Activated naive CD4-positive, alpha-beta T cell treated with anti-CD3 and anti-CD28 coated beads, Interleukin-2, amount 50 U/mL, for 72 hours (primary cell): ENCODE results near the gene DPY19L2. TPM values are rescaled to one million over a fixed set of nuclear protein-coding genes. Genes with fewer than 3 reads are reported as not detected.
A peak's percentile ranks its signal among the peaks of the same experiment; 100 is the strongest.
"Not testable (repeated sequence)": the region's sequence is repeated elsewhere in the genome, so short reads cannot be mapped to it uniquely, and the experiment has no call there.

ENCODE experiments used
- ATAC-seq, 2 donors: fragments of 150-1000 bp; cut with Tn5 transposase; 2 replicates each; pipeline ENCODE4 v1.10.0; 2021; ENCODE audit warnings: mild to moderate bottlenecking in 2 of 2, moderate library complexity in 2 of 2
- DNase-seq, 2 donors: peaks; one replicate each; pipeline ENCODE4 v3.0.0; 2021 to 2022; ENCODE audit warnings: low spot score in 2 of 2
- H3K27ac Mint-ChIP-seq, 2 donors: one replicate each; pipeline ENCODE4 v1.8.0; 2022; ENCODE audit warnings: mild to moderate bottlenecking in 2 of 2, mixed read lengths in 2 of 2
- H3K36me3 Mint-ChIP-seq, 2 donors: one replicate each; pipeline ENCODE4 v1.8.0; 2022; ENCODE audit warnings: mixed read lengths in 2 of 2
- H3K9me3 Mint-ChIP-seq, 2 donors: one replicate each; pipeline ENCODE4 v1.8.0; 2022; ENCODE audit warnings: mixed read lengths in 2 of 2
- total RNA-seq, 2 donors: library from RNA; stranded (reverse); gene quantifications; one replicate each; pipeline ENCODE4 v1.2.3, GENCODE V29; 2022

The DPY19L2 gene
- total RNA-seq, 2 donors from 2014 or later = 3.8 TPM; not detected in 1

GRCh38 chr12:63594828-63595227 lies 73.5 kb downstream of the DPY19L2 start:
- DNase-seq, H3K36me3 Mint-ChIP-seq, ATAC-seq, H3K27ac Mint-ChIP-seq, H3K9me3 Mint-ChIP-seq: not testable (repeated sequence)

- not testable (repeated sequence) for ATAC-seq, H3K36me3 Mint-ChIP-seq, DNase-seq, H3K9me3 Mint-ChIP-seq, H3K27ac Mint-ChIP-seq
Observed at GRCh38 chr12:63584426-63584825, 83.9 kb downstream of the DPY19L2 start.

GRCh38 chr12:63583289-63583688 lies 85.0 kb downstream of the DPY19L2 start:
- H3K27ac Mint-ChIP-seq, H3K9me3 Mint-ChIP-seq, DNase-seq, H3K36me3 Mint-ChIP-seq, ATAC-seq: not testable (repeated sequence)

- H3K9me3 Mint-ChIP-seq, DNase-seq, H3K36me3 Mint-ChIP-seq, ATAC-seq, H3K27ac Mint-ChIP-seq: not testable (repeated sequence)
Observed at GRCh38 chr12:63577631-63578030, 90.7 kb downstream of the DPY19L2 start.

GRCh38 chr12:63572038-63572437 lies 96.3 kb downstream of the DPY19L2 start:
- DNase-seq, H3K36me3 Mint-ChIP-seq, H3K27ac Mint-ChIP-seq, H3K9me3 Mint-ChIP-seq, ATAC-seq: not testable (repeated sequence)

GRCh38 chr12:63558445-63558844 lies 109.8 kb downstream of the DPY19L2 start:
- not testable (repeated sequence) for H3K9me3 Mint-ChIP-seq, H3K27ac Mint-ChIP-seq, DNase-seq, ATAC-seq, H3K36me3 Mint-ChIP-seq

- H3K27ac Mint-ChIP-seq, DNase-seq, ATAC-seq, H3K36me3 Mint-ChIP-seq, H3K9me3 Mint-ChIP-seq: not testable (repeated sequence)
Observed at GRCh38 chr12:63551397-63551796, 116.9 kb downstream of the DPY19L2 start.

- not testable (repeated sequence) for DNase-seq, H3K9me3 Mint-ChIP-seq, H3K27ac Mint-ChIP-seq, ATAC-seq, H3K36me3 Mint-ChIP-seq
Observed at GRCh38 chr12:63549034-63549433, 119.3 kb downstream of the DPY19L2 start.

- H3K27ac Mint-ChIP-seq, DNase-seq, H3K36me3 Mint-ChIP-seq, H3K9me3 Mint-ChIP-seq: not testable (repeated sequence)
- ATAC-seq = peak in 1 of 2 donors; percentile 77
Observed at GRCh38 chr12:63545298-63545916, 122.9 kb downstream of the DPY19L2 start.

GRCh38 chr12:63538656-63539055 lies 129.6 kb downstream of the DPY19L2 start:
- H3K27ac Mint-ChIP-seq, H3K36me3 Mint-ChIP-seq, H3K9me3 Mint-ChIP-seq, ATAC-seq, DNase-seq: not testable (repeated sequence)

- not testable (repeated sequence) for H3K36me3 Mint-ChIP-seq, DNase-seq, H3K27ac Mint-ChIP-seq, H3K9me3 Mint-ChIP-seq, ATAC-seq
Observed at GRCh38 chr12:63537838-63538237, 130.5 kb downstream of the DPY19L2 start.

GRCh38 chr12:63529641-63530040 lies 138.7 kb downstream of the DPY19L2 start:
- not testable (repeated sequence) for DNase-seq

GRCh38 chr12:63525831-63526230 lies 142.5 kb downstream of the DPY19L2 start:
- Mint-ChIP-seq H3K36me3 (no peaks in the 10 kb centered on the region), H3K27ac (no peak overlapping the region), H3K9me3 (peaks cover 0 to 3% of the 10 kb centered on the region in 2 donors)
- ATAC-seq (no peak), DNase-seq (no peak)

More at GRCh38 chr12:63529641-63530040, 138.7 kb downstream of the DPY19L2 start:
- H3K9me3 Mint-ChIP-seq, ATAC-seq, H3K36me3 Mint-ChIP-seq, H3K27ac Mint-ChIP-seq: not testable (repeated sequence)

GRCh38 chr12:63521706-63522105 lies 146.6 kb downstream of the DPY19L2 start:
- ATAC-seq (no peak), DNase-seq (no peak)
- Mint-ChIP-seq H3K36me3 (no peaks in the 10 kb centered on the region), H3K9me3 (no peaks in the 10 kb centered on the region), H3K27ac (no peak overlapping the region)

Other genes with a start within 250 kb of the DPY19L2 start
- gene RXYLT1, start 111.4 kb upstream of the DPY19L2 start, total RNA-seq = 10 to 100 TPM in 1 of 2 donors, 1 to 10 TPM in 1; 7.9 to 13.4 TPM
- under 1 TPM in 1 of 2 donors, not detected in 1; 0.25 TPM for gene SRGAP1, start 176.2 kb upstream of the DPY19L2 start, total RNA-seq